HCT116 (cell line): ENCODE results near the gene GSTM3. TPM values are rescaled to one million over a fixed set of nuclear protein-coding genes. Genes with fewer than 3 reads are reported as not detected.

Source experiments
- ATAC-seq: fragments of 200-7000 bp; cut with Tn5 transposase; 2 replicates; pipeline ENCODE4 v1.9.1; 2020; ENCODE audit warnings: mild to moderate bottlenecking, moderate library complexity
- BruUV-seq: library from RNA; stranded (reverse); fragments of 400-500 nt; replicated peaks from 2 replicates; lab custom pipeline; 2021; lab: Mats Ljungman, UMichigan
- CTCF ChIA-PET: fragments of 300-600 bp; sonication (Branson Sonifier 250); formaldehyde crosslinking; loops from one replicate; lab custom pipeline; 2021; ENCODE audit warnings: antibody characterized with exemption; lab: Charles Lee
- POLR2A ChIA-PET: fragments of 300-600, 350-600 bp; sonication (Branson Sonifier 250); formaldehyde crosslinking; loops from one replicate; lab custom pipeline; 2021; ENCODE audit warnings: antibody characterized with exemption; lab: Charles Lee
- RAD21 ChIA-PET, 2 experiments: fragments of 300-600 bp; sonication (Branson Sonifier 250); formaldehyde crosslinking; loops; one replicate each; lab custom pipeline; 2023; ENCODE audit warnings: low total read pairs in 2 of 2; ENCODE audit not compliant: uncharacterized antibody in 2 of 2, unreplicated experiment in 2 of 2, low non-redundant PET in 1 of 2; lab: Charles Lee
- DNase-seq: peaks from one replicate; pipeline ENCODE4 v3.0.0-alpha.2; 2010; ENCODE audit warnings: low read depth, low spot score
- H2AFZ ChIP-seq: fragments of 200-600 bp; shearing (Covaris generic), sonication (generic); 2 replicates; pipeline ENCODE4 v1.6.1; 2017; ENCODE audit warnings: low read depth, mixed run types, mixed read lengths, antibody characterized with exemption, low read length; ENCODE audit not compliant: poor library complexity, severe bottlenecking
- H3K27ac ChIP-seq: 2 replicates; pipeline ENCODE4 v1.5.1; 2012; ENCODE audit warnings: low read depth, low read length
- H3K27me3 ChIP-seq: fragments of 200-600 bp; sonication (generic); 2 replicates; pipeline ENCODE4 v1.6.1; 2016; ENCODE audit warnings: mixed run types, low read length, mixed read lengths; ENCODE audit not compliant: insufficient read depth
- H3K36me3 ChIP-seq, 2 experiments: fragments of 200-500 bp in 1 of 2; fragments of 200-600 bp in 1 of 2; sonication (Bioruptor generic) in 1 of 2; sonication (generic) in 1 of 2; 2 replicates each; pipeline versions ENCODE4 v1.5.1 to v1.6.1; 2014 to 2016; ENCODE audit warnings: low read length in 2 of 2, inconsistent platforms in 1 of 2, mixed read lengths in 1 of 2, mixed run types in 1 of 2; ENCODE audit not compliant: insufficient read depth in 2 of 2, control insufficient read depth in 1 of 2
- H3K4me1 ChIP-seq, 2 experiments: fragments of 200-600 bp in 1 of 2; sonication (generic) in 1 of 2; 2 replicates each; pipeline versions ENCODE4 v1.5.1 to v1.6.1; 2012 to 2017; ENCODE audit warnings: low read length in 2 of 2, inconsistent platforms in 1 of 2, mild to moderate bottlenecking in 1 of 2, mixed read lengths in 1 of 2, mixed run types in 1 of 2, moderate library complexity in 1 of 2; ENCODE audit not compliant: insufficient read depth in 2 of 2, control insufficient read depth in 1 of 2
- H3K4me2 ChIP-seq: fragments of 200-600 bp; sonication (generic); 2 replicates; pipeline ENCODE4 v1.6.1; 2017; ENCODE audit warnings: mixed run types, low read length, mixed read lengths
- H3K4me3 ChIP-seq, 2 experiments: fragments of 200-600 bp in 1 of 2; sonication (generic) in 1 of 2; replicated peaks in 1 of 2; 2 replicates each; pipeline ENCODE4 v1.5.1; 2011 to 2016; ENCODE audit warnings: low read length in 2 of 2, control low read depth in 1 of 2, low read depth in 1 of 2, mild to moderate bottlenecking in 1 of 2, mixed read lengths in 1 of 2, mixed run types in 1 of 2
- H3K79me2 ChIP-seq: fragments of 200-600 bp; sonication (generic); 2 replicates; pipeline ENCODE4 v1.6.1; 2017; ENCODE audit warnings: mild to moderate bottlenecking, mixed run types, low read length, moderate library complexity, mixed read lengths; ENCODE audit not compliant: insufficient read depth
- H3K9ac ChIP-seq: fragments of 200-600 bp; sonication (generic); 2 replicates; pipeline ENCODE4 v1.6.1; 2016; ENCODE audit warnings: low read length, mixed read lengths
- H3K9me2 ChIP-seq: fragments of 200-600 bp; sonication (generic), shearing (Covaris generic); 2 replicates; pipeline ENCODE4 v1.6.1; 2017; ENCODE audit warnings: mixed run types, mild to moderate bottlenecking, moderate library complexity; ENCODE audit not compliant: insufficient read depth
- H3K9me3 ChIP-seq, 2 experiments: fragments of 200-500 bp in 1 of 2; fragments of 200-600 bp in 1 of 2; sonication (Bioruptor generic) in 1 of 2; sonication (generic) in 1 of 2; 2 replicates each; pipeline ENCODE4 v1.6.1; 2014 to 2017; ENCODE audit warnings: low read length in 2 of 2, mixed read lengths in 2 of 2, inconsistent platforms in 1 of 2, low read depth in 1 of 2, mild to moderate bottlenecking in 1 of 2, mixed run types in 1 of 2, moderate library complexity in 1 of 2; ENCODE audit not compliant: control insufficient read depth in 1 of 2, insufficient read depth in 1 of 2
- H4K20me1 ChIP-seq: fragments of 200-600 bp; sonication (generic), shearing (Covaris generic); 2 replicates; pipeline ENCODE4 v1.6.1; 2017; ENCODE audit warnings: mixed run types, mild to moderate bottlenecking, moderate library complexity; ENCODE audit not compliant: insufficient read depth
- CEBPB ChIP-seq: IDR thresholded peaks from 2 replicates; pipeline ENCODE4 v1.6.1; 2012; ENCODE audit warnings: low read depth
- EGR1 ChIP-seq: IDR thresholded peaks from 2 replicates; pipeline ENCODE4 v1.6.1; 2012; ENCODE audit warnings: low read depth
- ELF1 ChIP-seq: IDR thresholded peaks from 2 replicates; pipeline ENCODE4 v1.6.1; 2012; ENCODE audit warnings: low read depth, borderline replicate concordance
- EZH2 ChIP-seq: fragments of 200-600 bp; sonication (generic); IDR thresholded peaks from 2 replicates; pipeline ENCODE4 v1.6.1; 2017; ENCODE audit warnings: antibody characterized with exemption, mixed run types
- FOSL1 ChIP-seq: IDR thresholded peaks from 2 replicates; pipeline ENCODE4 v1.6.1; 2012; ENCODE audit warnings: low read depth
- REST ChIP-seq: IDR thresholded peaks from 2 replicates; pipeline ENCODE4 v1.6.1; 2012; ENCODE audit warnings: low read depth
- intact Hi-C: fragments of 100-400 bp; cut with micrococcal nuclease; formaldehyde crosslinking; loops from 2 replicates; pipeline ENCODE4 v1.10.0; 2022
- total RNA-seq: library from RNA; stranded (reverse); gene quantifications from one replicate; pipeline ENCODE4 v1.2.1, GENCODE V29; 2021; ENCODE audit not compliant: unreplicated experiment

GSTM3 gene
- total RNA-seq, 1 experiment from 2014 or later, result 0.39 TPM

DNA sequence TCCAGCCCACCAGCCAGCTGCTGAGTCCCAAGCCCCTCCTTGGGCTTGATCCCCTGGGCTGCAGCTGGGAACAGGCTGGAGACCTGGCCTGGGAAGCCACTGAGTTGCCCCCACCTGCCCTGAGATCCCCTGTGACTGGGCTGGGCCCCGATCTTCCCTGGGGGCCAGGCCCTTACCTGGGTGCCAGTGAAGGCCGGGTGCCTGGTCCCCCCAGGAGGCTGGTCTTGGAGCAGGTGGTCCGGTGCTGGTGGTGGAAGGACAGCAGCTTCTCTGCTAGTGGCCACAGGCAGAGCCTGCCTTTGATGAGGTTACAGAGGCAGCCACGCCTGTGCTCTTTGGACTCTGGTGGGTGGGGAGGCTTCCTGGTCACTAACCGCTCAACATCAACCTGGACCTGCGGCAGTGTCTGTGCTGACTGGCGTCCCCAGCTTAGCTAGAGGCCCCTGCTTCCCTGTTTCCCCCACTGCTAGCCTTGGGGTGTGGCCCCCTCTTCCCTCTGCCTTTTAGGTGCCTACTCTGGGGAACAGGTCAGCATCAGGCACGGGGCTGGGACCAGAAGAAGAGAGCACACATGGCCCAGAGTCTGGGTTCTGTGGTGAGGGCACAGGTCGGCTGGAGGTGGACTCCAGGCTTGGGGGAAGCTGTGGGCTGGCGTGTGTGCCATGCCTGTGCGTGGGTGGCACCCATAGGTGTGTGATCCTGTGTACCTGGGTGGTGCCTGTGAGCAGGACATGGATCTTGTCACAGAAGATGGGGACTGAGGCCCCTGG is 23.0 kb upstream of the GSTM3 start, which contains the start of gene EPS8L3 (continued):
- TF ChIP-seq REST, result no peak

DNA sequence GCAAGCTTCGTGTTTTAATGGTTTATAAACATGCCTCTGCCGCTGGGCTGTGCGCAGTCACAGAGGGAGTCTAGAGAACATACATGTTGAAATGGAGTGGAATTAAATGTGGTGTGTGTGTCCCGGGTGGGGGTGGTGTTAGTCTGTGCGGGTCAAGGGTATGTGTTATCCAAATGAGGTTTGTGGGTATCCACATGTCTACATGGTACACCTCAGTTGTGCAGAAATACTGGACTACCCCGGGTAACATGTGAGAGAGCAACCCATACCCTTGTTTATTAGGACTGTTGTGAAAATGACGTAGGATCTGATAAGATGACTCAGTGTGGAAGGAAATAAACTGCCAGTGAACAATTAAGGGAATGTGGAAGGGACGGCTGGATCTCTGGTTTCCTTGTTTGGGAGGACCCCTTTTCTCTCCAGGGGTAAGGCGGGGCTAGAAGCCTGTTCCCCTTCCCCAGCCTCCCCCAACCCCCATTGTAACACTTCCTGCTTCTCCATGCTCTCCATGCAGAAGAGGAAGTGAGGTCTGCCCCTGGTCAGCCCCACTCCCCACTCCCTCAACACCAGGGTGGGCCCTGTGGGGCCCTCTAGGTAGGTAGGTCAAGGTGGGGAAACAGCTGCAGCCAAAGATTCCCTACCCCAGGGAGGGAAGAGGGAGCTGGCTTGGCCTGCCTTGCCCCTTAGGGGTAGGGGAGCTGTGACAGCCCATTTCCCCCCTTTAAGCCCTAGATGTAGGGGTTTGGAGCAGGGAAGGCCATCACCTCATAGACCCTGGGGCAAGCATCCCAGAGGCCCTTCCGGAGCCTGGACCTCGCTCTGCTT is 22.2 kb upstream of the GSTM3 start:
- no peak overlapping the region for H2AFZ ChIP-seq
- POLR2A ChIA-PET, result no interaction called here
- H3K9me3 ChIP-seq, result no peaks in the 10 kb centered on the region
- H3K4me1 ChIP-seq, result peaks cover 12 to 22% of the 10 kb centered on the region in 2 experiments
- TF ChIP-seq EGR1 (no peak), CEBPB (no peak), ELF1 (no peak), FOSL1 (no peak), EZH2 (no peak)
- H3K4me3 ChIP-seq, result no peak overlapping the region; a peak in 1 of 4 replicates
- peak overlapping the region; percentile 71 for H3K4me2 ChIP-seq
- intact Hi-C loops, result no loop called here
- no TSS peak for BruUV-seq
- CTCF ChIA-PET, result no interaction called here
- no peaks in the 10 kb centered on the region for H3K27me3 ChIP-seq
- no peaks in the 10 kb centered on the region for H3K36me3 ChIP-seq
- no peaks in the 10 kb centered on the region for H4K20me1 ChIP-seq
- RAD21 ChIA-PET, result no interaction called here
- no peak for ATAC-seq
- H3K27ac ChIP-seq, result no peak overlapping the region; the same call in 1 of the 2 replicates
- no peak for DNase-seq
- peak overlapping the region; percentile 28; the same call in 1 of the 2 replicates for H3K9ac ChIP-seq
- H3K9me2 ChIP-seq, result no peaks in the 10 kb centered on the region
- no peaks in the 10 kb centered on the region for H3K79me2 ChIP-seq
